HG03039 (cell line): ENCODE results near the gene STARD9.

Experiments
- ATAC-seq: cut with Tn5 transposase; IDR thresholded peaks from one replicate; pipeline ENCODE4 v1.9.1; 2021; ENCODE audit warnings: mild to moderate bottlenecking, moderate library complexity; ENCODE audit not compliant: unreplicated experiment

The STARD9 gene

DNA sequence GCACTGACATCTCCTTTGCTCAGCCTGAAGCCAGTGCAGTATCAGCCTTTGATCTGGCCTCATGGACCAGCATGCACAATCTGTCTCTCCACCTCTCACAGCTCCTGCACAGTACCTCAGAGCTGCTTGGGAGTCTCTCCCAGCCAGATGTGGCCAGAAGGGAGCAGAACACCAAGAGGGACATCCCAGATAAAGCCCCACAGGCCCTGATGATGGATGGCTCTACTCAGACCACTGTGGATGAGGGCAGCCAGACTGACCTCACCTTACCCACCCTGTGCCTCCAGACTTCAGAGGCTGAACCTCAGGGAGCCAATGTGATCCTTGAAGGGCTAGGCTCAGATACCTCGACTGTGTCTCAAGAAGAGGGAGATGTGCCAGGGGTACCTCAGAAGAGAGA is 117.1 kb downstream of the STARD9 start:
- ATAC-seq: no peak

DNA sequence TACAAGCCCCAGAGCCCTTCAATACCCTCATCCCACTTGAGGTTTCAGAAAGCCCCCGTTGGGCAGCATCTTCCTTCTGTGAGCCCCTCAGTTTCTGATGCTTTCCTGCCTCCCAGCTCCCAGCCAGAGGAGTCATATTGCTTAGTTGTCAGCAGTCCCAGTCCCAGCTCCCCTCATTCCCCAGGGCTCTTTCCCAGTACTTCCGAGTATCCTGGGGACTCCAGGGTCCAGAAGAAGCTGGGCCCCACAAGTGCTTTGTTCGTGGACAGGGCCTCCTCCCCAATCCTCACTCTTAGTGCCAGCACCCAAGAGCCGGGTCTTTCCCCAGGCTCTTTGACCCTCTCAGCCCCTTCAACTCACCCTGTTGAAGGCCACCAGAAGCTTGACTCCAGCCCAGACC is 117.6 kb downstream of the STARD9 start:
- ATAC-seq: no peak

DNA sequence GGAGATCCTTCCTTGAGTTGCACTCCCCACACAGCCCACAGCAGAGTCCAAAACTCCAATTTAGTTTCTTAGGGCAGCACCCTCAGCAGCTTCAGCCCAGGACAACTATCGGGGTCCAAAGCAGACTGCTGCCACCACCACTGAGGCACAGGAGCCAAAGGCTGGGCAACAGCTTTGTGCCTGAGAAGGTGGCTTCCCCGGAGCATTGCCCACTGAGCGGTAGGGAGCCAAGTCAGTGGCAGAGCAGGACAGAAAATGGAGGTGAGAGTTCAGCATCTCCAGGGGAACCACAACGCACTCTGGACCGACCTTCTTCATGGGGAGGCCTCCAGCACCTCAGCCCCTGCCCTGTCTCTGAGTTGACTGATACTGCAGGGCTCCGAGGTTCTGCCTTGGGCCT is 118.1 kb downstream of the STARD9 start:
- no peak for ATAC-seq

DNA sequence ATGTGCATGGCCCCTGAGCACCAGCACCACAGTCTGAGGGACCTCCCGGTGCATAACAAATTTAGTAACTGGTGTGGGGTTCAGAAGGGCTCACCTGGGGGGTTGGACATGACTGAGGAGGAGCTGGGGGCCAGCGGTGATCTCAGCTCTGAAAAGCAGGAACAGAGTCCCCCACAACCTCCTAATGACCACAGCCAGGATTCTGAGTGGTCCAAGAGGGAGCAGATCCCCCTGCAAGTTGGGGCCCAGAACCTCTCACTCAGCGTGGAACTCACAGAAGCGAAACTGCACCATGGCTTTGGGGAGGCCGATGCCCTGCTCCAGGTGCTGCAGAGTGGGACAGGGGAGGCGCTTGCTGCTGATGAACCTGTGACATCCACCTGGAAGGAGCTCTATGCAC is 118.5 kb downstream of the STARD9 start:
- no peak for ATAC-seq

DNA sequence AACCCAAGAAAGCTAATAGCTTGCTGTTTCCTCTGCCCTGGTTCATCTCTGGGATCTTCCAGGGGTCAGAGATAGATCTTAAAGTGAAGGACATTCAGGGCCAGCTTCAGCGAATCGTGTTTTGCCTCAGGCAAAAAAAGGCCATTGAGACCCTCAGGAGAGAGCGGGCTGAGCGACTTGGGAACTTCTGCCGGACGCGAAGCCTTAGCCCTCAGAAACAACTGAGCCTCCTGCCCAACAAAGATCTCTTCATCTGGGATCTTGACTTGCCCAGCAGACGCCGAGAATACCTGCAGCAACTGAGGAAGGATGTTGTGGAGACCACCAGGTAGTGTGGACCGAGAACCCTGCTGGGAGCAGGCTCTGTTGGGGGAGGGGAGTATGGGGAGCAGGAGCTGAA is 119.0 kb downstream of the STARD9 start:
- no peak for ATAC-seq

DNA sequence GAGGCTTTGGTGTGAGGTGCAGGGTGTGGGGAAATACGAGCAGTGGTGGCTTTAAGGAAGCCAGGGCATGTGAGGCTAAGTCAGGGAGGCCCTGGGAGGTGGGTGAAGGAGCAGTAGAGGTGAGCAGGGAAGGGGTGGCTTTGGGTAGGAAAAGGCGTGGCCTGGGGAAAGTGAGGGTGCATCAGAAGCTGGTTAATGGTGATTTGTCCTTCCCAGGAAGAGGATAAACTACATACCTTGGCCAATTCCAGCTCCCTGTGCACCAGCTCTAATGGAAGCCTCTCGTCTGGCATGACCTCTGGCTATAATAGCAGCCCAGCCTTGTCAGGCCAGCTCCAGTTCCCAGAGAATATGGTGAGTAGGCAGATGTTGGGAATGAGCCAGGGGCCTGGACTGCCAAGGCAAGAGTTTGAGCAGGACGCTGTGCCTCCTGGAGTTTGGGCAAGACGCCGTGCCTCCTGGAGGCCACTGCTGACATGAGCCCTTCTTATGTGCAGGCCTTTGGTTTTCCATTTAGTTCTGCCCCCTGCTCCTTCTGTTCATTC is 120.2 kb downstream of the STARD9 start:
- no peak for ATAC-seq

DNA sequence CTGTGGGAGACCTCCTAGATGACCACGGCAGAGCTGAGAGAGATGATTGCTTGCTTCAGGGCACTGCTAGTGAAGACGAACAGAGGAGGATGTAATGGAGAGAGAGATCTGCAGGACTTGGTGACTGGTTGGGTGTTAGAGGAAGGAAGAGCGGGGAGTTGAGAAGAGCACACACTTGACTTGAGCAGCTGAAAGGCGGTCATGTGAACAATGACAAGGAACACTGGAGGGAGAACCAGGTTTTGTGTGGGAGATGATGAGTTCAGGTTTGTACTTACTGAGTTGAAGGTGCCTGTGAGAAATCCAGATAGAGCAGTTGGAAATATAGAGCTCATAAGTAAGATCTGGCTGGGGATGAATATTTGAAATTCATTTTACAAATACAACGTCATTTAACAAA is 121.2 kb downstream of the STARD9 start:
- ATAC-seq: no peak

DNA sequence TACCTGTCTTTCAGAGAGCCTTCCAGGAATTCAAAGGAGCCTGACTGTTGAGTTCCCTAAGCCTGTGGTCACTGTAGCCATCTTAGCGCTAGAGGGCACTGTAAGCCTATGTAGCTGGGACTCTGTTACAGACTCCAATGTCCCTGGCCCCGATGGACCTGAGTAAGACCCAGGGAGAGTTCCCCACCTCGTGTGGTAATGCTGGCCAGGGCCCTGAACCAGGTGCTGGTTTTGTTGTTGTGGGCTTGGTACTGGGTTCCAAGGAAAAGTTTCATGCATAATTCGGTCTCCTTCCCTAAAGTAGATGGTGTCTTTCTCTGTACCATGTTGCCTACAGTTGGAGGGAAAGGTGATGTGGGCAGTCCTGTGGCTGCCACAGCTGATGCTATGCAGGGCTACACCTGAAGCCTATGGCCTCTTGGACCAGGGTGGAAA is 129.1 kb downstream of the STARD9 start:
- no peak for ATAC-seq

DNA sequence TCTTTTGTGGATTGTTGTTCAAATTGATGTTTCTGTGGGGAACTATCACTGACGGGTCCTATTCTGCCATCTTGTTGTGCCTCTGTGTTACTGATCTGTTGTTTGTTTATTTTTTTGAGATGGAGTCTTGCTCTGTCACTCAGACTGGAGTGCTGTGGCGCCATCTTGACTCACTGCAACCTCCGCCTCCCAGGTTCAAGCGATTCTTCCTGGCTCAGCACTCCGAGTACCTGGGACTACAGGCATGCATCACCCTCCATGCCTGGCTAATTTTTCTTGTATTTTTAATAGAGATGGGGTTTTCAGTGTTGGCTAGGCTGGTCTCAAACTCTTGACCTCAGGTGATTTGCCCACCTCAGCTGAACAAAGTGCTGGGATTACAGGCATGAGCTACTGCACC is 129.9 kb downstream of the STARD9 start:
- no peak for ATAC-seq

DNA sequence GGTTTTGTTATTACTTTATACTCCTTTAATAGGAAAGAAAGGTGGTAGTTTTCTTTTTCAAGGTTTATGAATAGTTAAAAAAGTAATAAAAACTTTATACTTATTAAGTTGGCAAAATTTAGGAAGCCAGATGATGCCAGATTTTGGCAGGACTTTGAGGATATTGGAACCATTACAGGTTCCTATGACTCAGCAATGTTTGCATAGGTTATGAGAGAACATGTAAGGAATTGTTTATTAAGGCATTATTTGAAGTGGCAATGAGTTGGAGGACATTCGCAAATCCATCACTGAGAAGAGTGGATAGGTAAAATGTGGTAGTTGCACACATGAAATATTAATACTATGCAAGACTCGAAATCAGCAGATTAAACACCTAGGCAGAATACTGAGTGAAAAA is 131.7 kb downstream of the STARD9 start:
- ATAC-seq: no peak

DNA sequence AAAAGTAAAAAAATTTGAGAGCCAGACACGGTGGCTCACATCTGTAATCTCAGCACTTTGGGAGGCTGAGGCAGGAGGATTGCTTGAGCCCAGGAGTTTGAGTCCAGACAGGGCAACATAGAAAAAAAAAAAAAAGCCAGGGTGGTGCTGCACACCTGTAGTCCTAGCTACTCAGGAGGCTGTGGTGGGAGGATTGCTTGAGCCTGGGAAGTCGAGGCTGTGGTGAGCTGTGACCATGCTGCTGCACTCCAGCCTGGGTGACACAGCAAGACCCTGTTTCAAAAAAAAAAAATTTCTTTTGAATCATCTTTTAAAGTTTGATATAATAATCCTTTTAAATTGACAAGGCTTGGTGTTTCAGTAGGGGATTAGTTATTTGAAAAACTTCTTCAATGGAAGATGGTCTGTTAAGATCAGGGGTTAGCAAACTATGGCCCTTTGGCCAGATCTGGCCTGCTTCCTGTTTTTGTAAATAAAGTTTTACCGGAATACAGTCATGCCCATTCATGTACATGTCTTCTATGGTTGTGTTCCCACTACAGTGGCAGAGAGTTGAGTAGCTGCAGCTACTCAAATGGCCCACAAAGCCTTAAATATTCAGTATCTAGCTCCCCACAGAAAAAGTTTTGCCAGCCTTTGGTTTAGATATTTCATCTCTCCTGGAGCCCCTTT is 132.6 kb downstream of the STARD9 start:
- ATAC-seq: no peak

DNA sequence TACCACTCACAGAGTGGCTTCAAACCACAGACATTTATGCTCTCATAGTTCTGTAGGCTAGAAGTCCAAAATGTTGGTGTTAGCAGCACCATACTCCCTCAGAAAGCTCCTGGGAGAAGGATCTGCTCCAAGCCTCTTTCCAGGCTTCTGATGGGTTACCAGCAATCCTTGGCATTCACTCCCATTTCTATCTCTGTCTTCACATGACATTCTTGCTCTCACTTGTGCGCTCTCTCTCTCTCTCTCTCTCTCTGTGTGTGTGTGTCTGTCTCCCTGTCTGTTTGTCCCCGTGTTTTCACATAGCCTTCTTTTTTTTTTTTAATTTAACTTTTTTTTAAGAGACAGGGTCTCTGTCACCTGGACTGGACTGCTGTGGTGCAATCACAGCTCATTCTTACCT is 135.3 kb downstream of the STARD9 start:
- no peak for ATAC-seq

DNA sequence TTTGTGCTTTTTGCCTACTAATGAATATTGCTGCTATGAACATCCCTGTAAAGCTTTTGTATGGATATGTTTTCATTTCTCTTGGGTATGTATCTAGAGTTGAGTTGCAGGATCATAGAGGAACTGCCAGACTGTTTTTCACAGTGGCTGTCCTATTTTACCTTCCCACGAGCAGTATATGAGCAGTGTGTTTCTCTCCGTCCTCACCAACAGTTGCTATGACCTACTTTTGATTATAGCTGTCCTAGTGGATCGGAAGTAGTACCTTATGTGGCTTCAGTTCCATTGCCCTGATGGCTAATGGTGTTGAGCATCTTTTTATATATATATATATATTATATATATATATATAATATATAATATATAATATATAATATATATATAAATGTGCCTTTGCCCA is 136.3 kb downstream of the STARD9 start:
- no peak for ATAC-seq

DNA sequence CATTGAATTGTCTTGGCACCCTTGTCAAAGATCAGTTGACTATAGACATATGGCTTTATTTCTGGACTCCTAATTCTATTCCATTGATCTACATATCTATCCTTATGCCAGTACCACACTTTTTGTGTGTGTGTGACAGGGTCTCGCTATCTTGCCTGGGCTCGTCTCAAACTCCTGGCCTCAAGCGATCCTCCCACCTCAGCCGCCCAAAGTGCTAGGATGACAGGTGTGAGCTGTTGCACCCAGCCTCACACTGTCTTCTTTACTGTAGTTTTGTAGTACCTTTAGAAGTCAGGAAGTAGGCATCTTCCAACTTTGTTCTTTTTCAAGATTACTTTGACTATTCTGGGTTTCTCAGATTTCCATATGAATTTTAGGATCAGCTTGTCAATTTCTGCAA is 137.2 kb downstream of the STARD9 start:
- ATAC-seq: no peak

DNA sequence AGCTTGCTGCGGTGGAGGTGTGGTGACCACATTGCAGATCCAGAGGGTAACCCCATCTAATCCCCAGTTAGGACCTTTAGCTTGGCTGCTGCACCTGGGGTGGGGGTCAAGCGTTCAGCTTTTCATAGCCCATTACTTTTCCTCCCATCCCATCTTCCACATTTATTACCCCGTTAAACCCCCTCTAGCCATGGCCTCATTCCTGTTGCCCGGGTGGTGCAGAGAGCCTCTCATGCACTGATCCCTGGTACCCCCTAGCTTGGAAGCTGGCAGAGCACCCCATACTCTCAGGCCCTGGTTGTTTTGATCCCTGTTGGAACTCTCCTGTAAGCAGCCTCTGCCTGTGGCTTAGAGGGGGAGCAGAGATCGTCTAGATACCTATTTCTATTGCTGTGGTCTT is 140.7 kb downstream of the STARD9 start:
- ATAC-seq: no peak

DNA sequence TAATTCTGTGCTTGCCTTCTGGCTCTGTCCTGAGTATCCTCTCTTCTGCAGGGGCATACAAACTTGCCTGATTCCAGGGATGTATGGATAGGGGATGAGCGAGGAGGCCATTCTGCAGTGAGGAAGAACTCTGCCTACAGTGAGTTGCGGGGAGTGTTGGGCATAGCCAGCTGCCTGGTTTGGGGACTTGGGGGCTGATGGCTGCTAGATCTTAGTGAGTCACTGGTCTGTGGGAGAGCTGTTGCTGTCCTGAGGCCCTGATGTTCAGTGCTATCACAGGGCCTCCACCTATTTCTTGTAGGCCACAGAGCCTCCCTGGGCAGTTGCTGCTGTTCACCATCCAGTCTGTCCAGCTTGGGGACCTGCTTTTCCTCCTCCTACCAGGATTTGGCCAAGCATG is 141.2 kb downstream of the STARD9 start:
- no peak for ATAC-seq

DNA sequence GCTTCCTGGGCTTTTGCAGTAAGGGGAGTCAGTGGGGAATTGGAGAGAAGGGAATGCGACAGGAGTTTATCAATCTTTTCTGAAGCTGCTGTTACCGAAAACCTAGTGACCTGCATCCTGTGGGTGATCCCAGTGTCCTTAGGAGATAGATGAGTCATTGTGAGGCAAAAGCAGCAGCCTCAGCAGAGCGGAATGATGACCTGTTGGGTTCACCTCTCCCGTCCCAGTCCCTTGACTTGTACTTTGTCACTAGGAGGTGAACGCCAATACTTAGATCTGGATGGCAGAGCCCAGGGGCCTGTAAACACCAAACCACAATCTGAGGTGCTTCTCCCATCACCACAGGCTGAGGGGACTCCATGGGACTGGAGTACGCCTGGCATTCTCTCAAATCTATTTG is 143.6 kb downstream of the STARD9 start:
- no peak for ATAC-seq

DNA sequence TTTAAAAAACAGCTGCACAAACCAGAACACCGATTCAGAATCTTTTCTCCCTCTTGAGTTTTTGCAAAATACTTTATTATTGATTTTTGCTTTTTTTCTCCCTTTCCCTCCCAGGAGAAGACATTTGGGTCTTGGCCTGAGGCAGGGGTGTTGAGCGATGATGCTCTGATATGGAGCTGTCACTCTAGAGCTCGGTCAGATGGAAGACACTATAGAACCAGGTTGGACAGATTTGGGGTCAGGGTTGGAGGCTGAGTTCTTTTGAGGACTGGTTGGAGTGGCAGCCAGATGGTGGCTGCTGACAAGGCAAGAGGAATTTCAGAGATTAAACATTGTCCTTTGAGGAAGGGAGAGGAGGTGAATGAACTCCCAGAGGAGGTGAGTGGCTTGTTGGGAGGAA is 144.7 kb downstream of the STARD9 start:
- no peak for ATAC-seq

DNA sequence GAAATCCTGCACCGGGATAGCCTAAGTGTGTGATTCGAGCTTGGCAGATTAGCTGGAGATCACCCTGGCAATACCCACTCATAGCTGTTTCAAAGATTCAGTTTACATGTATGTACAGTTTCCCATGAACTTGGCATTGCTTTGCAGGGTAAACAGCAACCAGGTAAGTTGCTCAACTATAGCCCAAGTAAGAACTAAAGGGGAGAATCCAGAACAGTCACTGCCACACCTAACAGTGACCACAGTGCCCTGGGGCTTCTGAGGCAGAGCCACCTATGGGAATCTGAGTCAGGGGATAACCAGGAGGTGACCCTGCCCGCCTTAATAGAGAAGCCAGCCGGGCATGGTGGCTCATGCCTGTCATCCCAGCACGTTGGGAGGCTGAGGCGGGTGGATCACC is 145.6 kb downstream of the STARD9 start:
- ATAC-seq: no peak

DNA sequence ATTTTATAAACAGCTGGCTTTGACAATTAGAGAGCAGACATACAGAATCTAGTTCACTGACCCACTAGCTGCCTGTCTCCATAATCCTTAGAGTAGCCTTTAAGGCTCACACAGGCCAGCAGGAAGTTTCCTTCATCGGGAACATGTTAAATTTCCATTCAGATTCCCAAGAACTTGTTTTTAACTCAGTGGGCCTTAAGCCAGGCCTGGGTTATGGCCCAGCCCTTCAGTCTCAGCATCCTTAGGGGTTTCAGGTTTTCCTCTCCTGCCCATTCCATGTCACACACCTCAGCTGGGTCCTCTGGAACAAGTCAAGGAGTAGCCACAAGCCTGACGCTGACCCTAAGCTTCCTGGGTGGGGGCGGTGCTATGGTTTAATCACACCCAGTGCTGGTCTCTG is 146.5 kb downstream of the STARD9 start:
- no peak for ATAC-seq

DNA sequence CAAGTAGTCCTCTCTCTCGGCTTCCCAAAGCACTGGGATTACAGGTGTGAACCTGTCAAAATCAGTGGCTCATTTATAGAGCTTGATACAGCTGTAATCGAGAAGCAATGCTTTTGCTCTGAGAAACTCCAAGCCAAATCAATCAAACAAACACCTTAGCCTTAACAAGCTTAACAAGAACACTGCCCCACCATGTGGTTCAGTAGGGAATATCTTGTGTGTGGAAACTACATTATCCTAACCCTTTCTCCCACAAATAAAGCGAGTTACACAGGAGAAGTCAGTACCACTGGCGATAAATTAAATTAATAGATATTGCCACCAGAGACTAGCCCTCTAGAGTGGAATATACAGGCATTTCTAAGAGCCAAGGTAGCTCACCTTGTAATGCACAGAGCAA is 147.7 kb downstream of the STARD9 start:
- ATAC-seq: no peak

DNA sequence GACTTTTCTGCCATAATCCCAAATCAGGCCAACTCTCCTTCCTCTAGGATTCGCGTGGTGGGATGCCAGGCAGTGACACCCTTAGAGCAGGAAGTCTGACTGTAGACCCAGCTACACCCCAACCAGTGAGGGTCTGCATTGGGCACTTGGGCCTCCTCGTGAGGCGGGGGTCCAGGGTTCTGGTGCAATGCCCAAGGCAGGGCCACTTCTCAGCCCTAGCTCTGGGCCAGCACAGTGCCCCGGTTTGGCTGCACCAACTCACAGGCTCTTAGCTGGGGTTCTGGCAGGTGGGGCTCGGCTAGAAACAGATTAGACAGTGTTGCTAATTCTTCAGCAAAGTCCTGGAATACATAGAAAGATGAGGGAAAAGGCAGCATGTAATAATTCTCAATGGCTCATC is 148.9 kb downstream of the STARD9 start:
- no peak for ATAC-seq

DNA sequence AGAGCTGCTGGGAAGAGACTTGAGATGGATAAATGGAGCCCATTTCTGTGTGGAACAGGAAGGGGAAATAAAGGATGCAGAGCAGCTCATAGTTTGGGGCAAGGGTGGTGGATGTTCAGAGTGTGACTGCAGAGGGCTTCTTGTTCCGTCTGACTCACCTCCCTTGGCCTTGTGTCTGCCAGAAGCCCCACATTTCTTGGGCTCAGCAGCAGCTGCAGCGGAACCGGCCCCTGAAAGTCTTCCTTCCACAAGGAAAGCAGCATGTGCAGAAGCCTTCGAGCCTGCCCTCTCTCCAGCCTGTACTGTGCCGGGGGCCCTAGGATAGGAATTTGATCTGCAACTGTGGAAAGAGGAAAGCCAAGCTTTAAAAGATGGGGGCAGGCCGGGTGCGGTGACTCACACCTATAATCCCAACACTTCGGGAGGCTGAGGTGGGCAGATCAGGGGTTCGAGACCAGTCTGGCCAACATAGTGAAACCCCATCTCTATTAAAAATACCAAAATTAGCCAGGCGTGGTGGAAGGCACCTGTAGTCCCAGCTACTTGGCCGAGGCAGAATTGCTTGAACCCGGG is 150.0 kb downstream of the STARD9 start:
- ATAC-seq: no peak
